ENCODE measurements around the gene MIAT. TPM values are rescaled to one million over a fixed set of nuclear protein-coding genes. Genes with fewer than 3 reads are reported as not detected.

MIAT gene
- total and polyA plus RNA-seq, 9 of the 15 experiments (the other 6 are each of a cell fraction or from before 2014, with no cell fraction given): 0.03 to 0.93 (median 0.34) TPM

- Histone ChIP-seq H3K79me2 (ENCODE audit: control insufficient read depth, insufficient read depth, low read length) (no peaks in the 10 kb centered on the region), H3K9me3 (replicated peaks; ENCODE audit: control insufficient read depth, insufficient read depth, low read depth, low read length) (no peaks in the 10 kb centered on the region), H3K27me3 (ENCODE audit: control insufficient read depth in 2 of 2, insufficient read depth in 2 of 2, low read length in 2 of 2) (no peaks in the 10 kb centered on the region), H3K4me1 (replicated peaks in 1 of 2; ENCODE audit: control insufficient read depth in 2 of 2, insufficient read depth in 2 of 2, low read length in 2 of 2) (no peaks in the 10 kb centered on the region), H4K20me1 (replicated peaks; ENCODE audit: control insufficient read depth, insufficient read depth, low read length) (0 out of 2 replicates have a peak, but pooled peaks cover 3% of the 10 kb centered on the region), H2AFZ (ENCODE audit: low read depth, low read length) (no peak overlapping the region), H3K4me2 (ENCODE audit: insufficient read depth, low read length) (no peak overlapping the region), H3K36me3 (ENCODE audit: control insufficient read depth, insufficient read depth, low read length) (no peaks in the 10 kb centered on the region; the same call in 2 of the 3 replicates), H3K27ac (ENCODE audit: extremely low read depth, low read depth, low read length) (no peak overlapping the region), H3K9me1 (ENCODE audit: control insufficient read depth, insufficient read depth, low read length) (no peaks in the 10 kb centered on the region), H3K9ac (ENCODE audit: insufficient read depth in 1 of 2, low read depth in 2 of 2, low read length in 2 of 2) (no peak overlapping the region), H3K4me3 (no peak overlapping the region)
- no TSS peak for BruUV-seq (replicated peaks)
- in situ Hi-C loops (cut with MboI) (no loop called here), intact Hi-C loops (cut with micrococcal nuclease) (no loop called here)
- 62% methylated on average over 6 of the region's 6 CpGs for WGBS (ENCODE audit: insufficient coverage, low coverage, missing lambda C conversion rate)
- ATAC-seq (no peak), FAIRE-seq (no peak), DNase-seq (ENCODE audit: extremely low read depth in 1 of 4, low spot score in 3 of 4) (no peak)
- ChIA-PET CTCF (ENCODE audit: low intra/inter-chr PET ratio) (no interaction called here), POLR2A (no interaction called here)
- TF ChIP-seq ZNF41 (CRISPR knock-in tag; conservative IDR thresholded peaks at IDR 0.05): no peak
- TF ChIP-seq FOXK2 (conservative IDR thresholded peaks at IDR 0.05 in 1 of 2, IDR thresholded peaks at IDR 0.05 in 1 of 2; ENCODE audit: low read depth in 2 of 2): no peak
- no peak for TF ChIP-seq TBL1XR1 (IDR thresholded peaks at IDR 0.05; ENCODE audit: low read length in 2 of 2)
- no peak for TF ChIP-seq FOXK1 (CRISPR knock-in tag; IDR thresholded peaks at IDR 0.05; ENCODE audit: borderline replicate concordance)
- no peak for TF ChIP-seq DNMT1 (IDR thresholded peaks at IDR 0.05)
- no peak for TF ChIP-seq ARID3B (CRISPR knock-in tag; IDR thresholded peaks at IDR 0.05; ENCODE audit: borderline replicate concordance)
- TF ChIP-seq GTF2B (IDR thresholded peaks at IDR 0.05; ENCODE audit: extremely low read depth, insufficient read length): no peak
These were observed 67.0 kb downstream of the MIAT start for GRCh38 chr22:26724414-26724813.
